Right lobe of liver (tissue), 6 donors: Measurements from ENCODE around the gene TNFAIP8L3. TPM values are rescaled to one million over a fixed set of nuclear protein-coding genes. Genes with fewer than 3 reads are reported as not detected.
"Not testable (repeated sequence)": the region's sequence is repeated elsewhere in the genome, so short reads cannot be mapped to it uniquely, and the experiment has no call there.

Experiments
- ATAC-seq, 4 donors: fragments of 200-7000 bp; cut with Tn5 transposase; one replicate each; pipeline ENCODE4 v1.9.1; 2020; ENCODE audit warnings: mild to moderate bottlenecking in 4 of 4, moderate library complexity in 4 of 4
- DNase-seq, 3 donors: peaks; one replicate each; pipeline ENCODE4 v3.0.0-alpha.2; 2020
- H3K27ac ChIP-seq, 3 donors: fragments of 200-600 bp; one replicate each; pipeline ENCODE4 v1.8.0; 2022
- H3K27me3 ChIP-seq, 2 donors: fragments of 200-600 bp; one replicate each; pipeline ENCODE4 v1.8.0; 2022
- H3K36me3 ChIP-seq, 4 donors: fragments of 200-600 bp; sonication (generic) in 1 of 4; one replicate each; pipeline versions ENCODE4 v1.5.1 to v1.8.0; 2017 to 2022; ENCODE audit warnings: control low read depth in 1 of 4
- H3K4me1 ChIP-seq, 4 donors: fragments of 200-600 bp; sonication (generic) in 1 of 4; one replicate each; pipeline versions ENCODE4 v1.5.1 to v1.8.0; 2017 to 2022; ENCODE audit warnings: control low read depth in 1 of 4
- H3K4me3 ChIP-seq, 3 donors: fragments of 200-600 bp; one replicate each; pipeline ENCODE4 v1.8.0; 2022
- H3K9me3 ChIP-seq, 4 donors: fragments of 200-600 bp; sonication (generic) in 1 of 4; one replicate each; pipeline versions ENCODE4 v1.5.1 to v1.8.0; 2017 to 2022; ENCODE audit warnings: control low read depth in 1 of 4
- POLR2A ChIP-seq: fragments of 450-650 bp; IDR thresholded peaks from one replicate; pipeline ENCODE4 v1.6.1; 2017; ENCODE audit warnings: antibody characterized with exemption, mild to moderate bottlenecking
- WGBS: methylation state at CpG from one replicate; pipeline ENCODE4 v1.1.6; 2018; ENCODE audit warnings: low coverage, low lambda C conversion rate; ENCODE audit not compliant: insufficient coverage; ENCODE audit errors: missing lambda C conversion rate; 5-methylcytosine and 5-hydroxymethylcytosine counted together
- intact Hi-C, 2 donors: fragments of 100-400 bp; cut with DNase I; formaldehyde crosslinking; loops; one replicate each; pipeline versions ENCODE4 v1.11.2 to v1.14.1; 2022
- total RNA-seq, 6 experiments: library from RNA; depleted of rRNA in 2 of 6; stranded (reverse); fragments of >200 nt in 2 of 6; fragmentation: NEBNext Ultra II Directional in 3 of 6; extraction: Animal tissue kit (Norgen Biotek cat#: 25700) in 3 of 6; gene quantifications; one replicate each; pipeline versions ENCODE4 v1.1.0 to v1.2.4, GENCODE V29; 2016 to 2023
- TF ChIP-seq, protein P1 (sequence below), 4 donors: fragments of 200-600 bp in 3 of 4; fragments of 450-650 bp in 1 of 4; IDR thresholded peaks; one replicate each; pipeline versions ENCODE4 v1.5.1 to v1.8.0; 2016 to 2022; ENCODE audit warnings: antibody characterized with exemption in 4 of 4, mild to moderate bottlenecking in 2 of 4
- donor health status: DM: no; HTN: yes; CAD: no.
- donor health status: DM: no; HTN: no; CAD: no.
- donor health status: DM: no; HTN: no; CAD: no.
- donor health status: DM: no; HTN: yes; CAD: no.
- donor health status: DM: no; HTN: yes; CAD: no.

TNFAIP8L3 gene
- total RNA-seq, 6 experiments from 2014 or later: 0.49 to 2.0 (median 0.95) TPM

DNA sequence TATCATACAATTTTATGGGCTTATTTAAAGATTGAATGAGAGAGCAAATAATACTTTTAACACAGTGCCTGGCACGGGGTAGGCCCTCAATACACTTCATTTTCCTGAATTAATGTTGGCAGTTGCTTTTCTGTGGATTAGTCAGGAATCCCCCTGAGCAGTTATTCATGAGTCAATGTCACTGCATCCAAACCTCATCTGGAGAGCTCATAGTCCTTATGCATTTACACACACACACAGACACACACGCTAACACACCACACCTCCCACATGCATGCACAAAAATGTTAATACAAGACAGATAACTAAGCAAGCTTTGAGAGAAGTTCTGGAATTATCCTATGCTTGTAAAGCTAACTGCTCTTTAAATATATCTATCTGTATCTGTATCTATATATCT lies 34.0 kb upstream of the TNFAIP8L3 start:
- intact Hi-C loops: no loop called here
- H3K27me3 ChIP-seq: no peaks in the 10 kb centered on the region
- no peaks in the 10 kb centered on the region for H3K4me1 ChIP-seq
- ATAC-seq (no peak), DNase-seq (no peak)
- no peak overlapping the region for H3K4me3 ChIP-seq
- H3K36me3 ChIP-seq: no peaks in the 10 kb centered on the region
- no peak overlapping the region for H3K27ac ChIP-seq
- WGBS: 89% methylated on average over 2 of the region's 2 CpGs
- H3K9me3 ChIP-seq: no peaks in the 10 kb centered on the region
- TF ChIP-seq, protein P1, sequence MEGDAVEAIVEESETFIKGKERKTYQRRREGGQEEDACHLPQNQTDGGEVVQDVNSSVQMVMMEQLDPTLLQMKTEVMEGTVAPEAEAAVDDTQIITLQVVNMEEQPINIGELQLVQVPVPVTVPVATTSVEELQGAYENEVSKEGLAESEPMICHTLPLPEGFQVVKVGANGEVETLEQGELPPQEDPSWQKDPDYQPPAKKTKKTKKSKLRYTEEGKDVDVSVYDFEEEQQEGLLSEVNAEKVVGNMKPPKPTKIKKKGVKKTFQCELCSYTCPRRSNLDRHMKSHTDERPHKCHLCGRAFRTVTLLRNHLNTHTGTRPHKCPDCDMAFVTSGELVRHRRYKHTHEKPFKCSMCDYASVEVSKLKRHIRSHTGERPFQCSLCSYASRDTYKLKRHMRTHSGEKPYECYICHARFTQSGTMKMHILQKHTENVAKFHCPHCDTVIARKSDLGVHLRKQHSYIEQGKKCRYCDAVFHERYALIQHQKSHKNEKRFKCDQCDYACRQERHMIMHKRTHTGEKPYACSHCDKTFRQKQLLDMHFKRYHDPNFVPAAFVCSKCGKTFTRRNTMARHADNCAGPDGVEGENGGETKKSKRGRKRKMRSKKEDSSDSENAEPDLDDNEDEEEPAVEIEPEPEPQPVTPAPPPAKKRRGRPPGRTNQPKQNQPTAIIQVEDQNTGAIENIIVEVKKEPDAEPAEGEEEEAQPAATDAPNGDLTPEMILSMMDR (IDR thresholded peaks at IDR 0.05): no peak
- TF ChIP-seq POLR2A: no peak

DNA sequence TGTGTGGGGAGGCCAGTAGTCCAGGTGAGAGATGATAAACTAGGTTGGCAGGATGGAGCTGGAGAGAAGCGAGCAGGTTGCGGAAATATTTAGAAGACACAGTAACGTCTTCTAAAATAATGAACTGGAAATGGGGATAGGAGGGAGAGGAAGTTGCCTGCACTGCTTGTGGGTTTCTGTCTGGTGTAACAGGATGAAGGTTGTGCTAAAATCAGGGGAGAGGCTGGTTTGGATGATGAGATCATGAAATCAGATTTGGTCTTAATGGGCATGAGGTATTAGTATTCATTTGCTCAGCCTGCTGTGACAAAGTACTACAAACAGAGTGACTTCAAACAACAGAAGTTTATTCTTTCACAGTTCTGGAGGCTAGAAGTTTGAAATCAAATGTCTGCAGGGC lies 32.1 kb upstream of the TNFAIP8L3 start:
- Histone ChIP-seq H3K27ac (no peak overlapping the region), H3K4me3 (no peak overlapping the region), H3K27me3 (no peaks in the 10 kb centered on the region), H3K36me3 (no peaks in the 10 kb centered on the region), H3K9me3 (no peaks in the 10 kb centered on the region), H3K4me1 (no peaks in the 10 kb centered on the region)
- ATAC-seq (no peak), DNase-seq (no peak)
- 72% methylated on average over 3 of the region's 3 CpGs for WGBS
- intact Hi-C loops: no loop called here
- TF ChIP-seq POLR2A: no peak
- TF ChIP-seq, protein P1 (IDR thresholded peaks at IDR 0.05): no peak

DNA sequence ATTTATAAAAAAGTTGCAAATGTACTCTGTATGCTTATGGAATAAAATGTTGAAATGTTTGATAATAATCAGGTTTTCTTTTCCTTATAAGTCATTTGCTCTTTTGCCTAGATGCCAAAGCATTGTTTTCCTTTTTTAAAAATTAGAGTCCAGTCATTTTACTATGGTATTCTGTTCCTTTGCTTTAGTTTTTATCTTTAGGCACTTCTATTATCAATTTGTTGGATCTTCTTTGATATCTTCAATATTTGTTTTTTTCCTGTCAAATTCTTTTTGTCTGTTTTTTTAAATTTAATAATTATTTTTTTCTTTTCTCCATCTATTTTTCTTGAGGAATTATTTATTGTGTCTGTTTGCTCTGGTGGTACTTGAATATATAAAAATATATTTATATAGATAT lies 28.3 kb upstream of the TNFAIP8L3 start:
- H3K36me3 ChIP-seq, H3K27ac ChIP-seq, H3K9me3 ChIP-seq, intact Hi-C loops, ATAC-seq, H3K4me3 ChIP-seq, H3K27me3 ChIP-seq, H3K4me1 ChIP-seq, DNase-seq: not testable (repeated sequence)

DNA sequence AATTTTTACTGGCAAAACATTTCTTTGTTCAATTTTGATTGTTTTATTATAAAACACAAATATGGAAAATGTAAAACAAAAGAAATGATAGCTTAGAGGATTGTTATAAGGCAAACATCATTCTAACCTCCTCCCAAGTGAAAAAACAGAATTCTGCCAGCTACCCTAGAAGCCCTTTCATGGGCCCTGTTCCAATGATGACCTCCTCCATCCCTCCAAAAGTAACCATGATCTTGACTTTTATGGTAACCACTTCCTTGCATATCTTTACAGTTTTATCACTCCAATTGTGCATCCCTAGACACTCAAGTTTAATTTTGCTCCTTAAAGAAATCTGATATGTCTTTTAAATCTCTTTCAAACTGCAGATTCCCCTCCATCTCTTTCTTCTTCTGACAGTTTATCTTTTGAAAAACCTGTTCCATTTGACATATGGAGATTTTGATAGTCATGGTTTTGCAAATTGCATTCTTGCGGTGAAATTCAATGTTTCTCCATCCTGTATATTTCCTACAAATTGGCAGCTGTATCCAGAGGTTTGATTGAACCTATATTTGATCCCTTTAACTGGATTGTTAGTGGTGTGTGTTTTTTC lies 27.0 kb upstream of the TNFAIP8L3 start:
- TF ChIP-seq POLR2A: no peak
- TF ChIP-seq, protein P1 (IDR thresholded peaks at IDR 0.05): no peak
- DNase-seq: no peak
- H3K4me3 ChIP-seq: no peak overlapping the region
- no peaks in the 10 kb centered on the region for H3K27me3 ChIP-seq
- no peak for ATAC-seq
- no peak overlapping the region for H3K27ac ChIP-seq
- H3K9me3 ChIP-seq: no peaks in the 10 kb centered on the region
- H3K36me3 ChIP-seq: no peaks in the 10 kb centered on the region
- intact Hi-C loops: no loop called here
- no peaks in the 10 kb centered on the region for H3K4me1 ChIP-seq
- WGBS: 90% methylated on average over 1 of the region's 1 CpG

DNA sequence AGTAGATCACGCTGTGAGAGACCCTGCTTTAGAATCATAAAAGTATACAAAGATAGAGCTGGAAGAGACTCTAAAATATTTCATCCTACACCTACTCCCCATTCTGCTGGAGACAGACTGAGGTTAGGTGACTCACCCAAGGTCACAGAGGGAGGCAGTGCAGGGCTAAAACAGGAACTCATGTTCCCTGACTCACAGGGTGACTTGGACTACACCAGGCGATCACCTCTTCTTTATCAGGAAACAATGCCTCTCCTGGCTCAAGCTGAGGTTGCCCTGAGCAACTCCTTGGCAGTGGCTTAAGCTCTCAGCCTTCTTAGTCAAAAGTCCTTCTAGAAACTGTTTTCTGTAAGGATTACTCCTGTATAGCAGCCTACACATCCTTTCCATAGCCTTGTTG lies 26.4 kb upstream of the TNFAIP8L3 start:
- WGBS: 63% methylated on average over 2 of the region's 2 CpGs
- H3K27ac ChIP-seq: no peak overlapping the region
- no peaks in the 10 kb centered on the region for H3K4me1 ChIP-seq
- intact Hi-C loops: no loop called here
- no peaks in the 10 kb centered on the region for H3K27me3 ChIP-seq
- no peak overlapping the region for H3K4me3 ChIP-seq
- H3K36me3 ChIP-seq: no peaks in the 10 kb centered on the region
- no peak for DNase-seq
- H3K9me3 ChIP-seq: no peaks in the 10 kb centered on the region
- ATAC-seq: peak in 2 of 4 donors; percentile 24 to 65
- TF ChIP-seq, protein P1 (IDR thresholded peaks at IDR 0.05): no peak
- no peak for TF ChIP-seq POLR2A
